Islet of Langerhans (tissue), 1 donor: ENCODE data around the gene NPY4R.
"Not testable (repeated sequence)": the region's sequence is repeated elsewhere in the genome, so short reads cannot be mapped to it uniquely, and the experiment has no call there.

Source experiments
- FAIRE-seq: peaks from one replicate; lab custom pipeline; 2011; peaks lifted over from hg19 to GRCh38; lab: Jason Lieb, UNC

NPY4R gene

DNA sequence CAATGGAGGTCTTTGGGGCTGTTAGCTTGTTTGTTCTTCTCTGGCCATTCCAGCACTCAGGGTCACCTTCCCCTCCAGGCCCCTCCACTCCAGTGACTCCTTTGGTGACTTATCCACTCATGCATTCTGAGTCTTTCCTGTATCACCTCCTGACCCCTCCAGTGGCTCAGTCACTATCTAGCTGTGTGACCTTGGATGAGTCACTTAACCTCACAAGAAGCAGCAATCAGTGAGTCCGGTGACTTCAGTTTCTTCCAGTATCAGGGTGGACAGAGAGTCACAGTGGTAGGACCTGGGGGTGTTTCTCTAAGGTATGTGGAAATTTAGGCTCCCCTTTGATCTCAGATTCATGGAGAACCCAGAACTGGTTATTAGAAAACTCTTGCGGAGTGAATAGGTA, 9.8 kb downstream of the NPY4R start:
- FAIRE-seq, result not testable (repeated sequence)

DNA sequence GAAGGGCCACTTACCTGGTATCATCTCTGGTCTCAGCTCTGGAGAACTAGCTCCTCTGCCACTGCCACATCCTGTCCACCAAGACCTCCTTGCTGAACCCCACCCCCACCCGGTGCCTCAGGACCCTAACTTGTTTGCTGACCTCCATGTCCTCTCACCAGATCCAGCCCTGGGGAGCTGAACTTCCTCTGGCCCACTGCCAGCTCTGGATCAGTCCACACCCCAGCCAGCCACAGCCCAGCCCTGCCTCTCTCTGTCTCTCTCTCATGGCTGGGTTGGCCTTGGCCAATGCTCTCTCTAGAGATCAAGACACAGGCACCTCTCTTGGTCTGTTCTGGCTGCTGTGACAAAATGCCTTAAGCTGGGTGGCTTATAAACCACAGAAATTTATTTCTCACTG, 14.4 kb downstream of the NPY4R start:
- FAIRE-seq, result not testable (repeated sequence)

DNA sequence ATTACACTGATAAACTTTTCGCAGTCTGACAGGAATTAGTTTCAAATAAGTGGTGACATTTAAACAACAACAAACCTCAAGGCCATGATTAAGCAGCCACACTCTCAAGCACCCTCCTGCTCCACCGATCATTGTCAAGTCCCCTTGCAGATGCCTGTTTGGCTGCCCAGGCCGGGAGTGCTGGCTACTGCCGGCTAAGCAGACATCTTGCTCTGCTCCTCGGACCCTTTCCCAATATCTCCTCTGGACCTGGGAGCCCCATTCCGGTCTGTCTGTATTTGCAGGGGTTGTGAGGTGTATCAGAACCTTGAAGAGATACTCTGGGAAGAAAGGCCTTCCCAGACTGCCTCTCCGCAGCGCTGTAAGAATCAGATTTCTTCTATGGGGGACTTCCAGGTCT, 14.9 kb downstream of the NPY4R start:
- FAIRE-seq, result not testable (repeated sequence)

DNA sequence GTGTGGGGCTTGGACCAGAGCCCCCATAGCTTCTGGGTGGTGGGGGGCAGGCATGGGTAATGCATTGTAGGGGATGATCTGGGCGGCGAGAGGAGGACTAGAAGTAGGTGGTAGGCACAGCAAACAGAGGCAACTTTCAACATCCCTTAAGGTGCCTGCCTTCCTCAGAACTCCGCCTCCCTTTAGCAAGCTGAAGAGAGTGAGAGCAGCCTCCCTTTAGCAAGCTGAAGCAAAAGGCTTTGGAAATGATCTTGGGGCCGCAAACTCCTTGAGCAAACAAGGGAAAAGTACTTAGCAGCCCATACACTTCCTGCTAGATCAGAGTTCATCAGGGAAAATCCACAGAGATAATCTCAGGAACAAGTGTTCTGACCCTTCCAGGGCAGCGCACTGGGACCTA, 18.3 kb downstream of the NPY4R start:
- not testable (repeated sequence) for FAIRE-seq

DNA sequence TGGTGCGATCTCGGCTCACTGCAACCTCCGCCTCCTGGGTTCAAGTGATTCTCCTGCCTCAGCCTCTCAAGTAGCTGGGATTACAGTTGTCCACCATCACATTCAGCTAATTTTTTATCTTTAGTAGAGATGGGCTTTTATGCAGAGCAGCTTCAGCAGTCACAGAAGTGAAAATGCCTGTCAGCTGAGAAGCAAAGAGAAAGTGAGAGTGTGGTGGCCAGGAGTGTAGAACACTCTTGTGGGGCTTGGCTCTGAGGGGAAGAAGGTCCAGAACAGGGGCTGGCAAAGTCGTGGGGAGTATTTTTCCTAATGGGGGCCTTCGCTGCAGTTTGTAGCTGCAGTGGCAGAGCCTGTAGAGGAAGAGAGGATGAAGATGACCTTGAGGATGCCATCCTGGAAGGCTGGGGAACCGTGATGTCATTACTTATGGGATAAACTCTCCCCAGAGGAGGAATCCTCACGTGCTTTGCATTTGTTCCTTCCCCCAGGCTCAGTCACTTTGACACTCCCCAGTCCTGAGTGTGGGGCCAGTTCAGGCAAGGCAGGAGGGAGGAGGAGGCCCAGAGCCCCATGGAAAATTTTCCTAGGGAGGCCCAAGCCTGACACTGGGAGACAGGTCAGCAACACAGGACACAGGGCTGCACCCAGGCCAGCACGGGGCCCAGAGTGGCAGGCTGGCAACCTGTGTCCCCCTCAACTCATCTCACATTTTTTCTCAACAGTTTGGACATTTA, 20.2 kb downstream of the NPY4R start:
- FAIRE-seq, result not testable (repeated sequence)

DNA sequence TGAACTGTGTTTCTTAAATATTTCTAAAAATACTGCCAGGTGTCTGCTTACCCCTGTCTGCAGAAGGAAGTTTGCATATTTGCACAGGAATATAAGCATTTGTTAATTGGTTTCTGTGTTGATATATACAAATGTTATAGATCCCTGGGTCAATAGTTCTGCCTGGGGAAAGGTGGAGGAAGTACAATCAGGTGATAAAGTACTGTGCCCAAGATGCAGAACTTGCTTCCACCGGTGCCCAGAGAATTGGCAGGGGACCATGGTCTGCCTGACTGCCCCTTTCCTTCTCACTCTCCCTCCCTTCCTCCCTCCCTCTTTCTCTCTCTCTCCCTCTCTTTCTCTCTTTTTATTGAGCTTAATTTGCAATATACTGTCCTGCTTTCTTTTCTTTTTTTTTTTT, 22.3 kb downstream of the NPY4R start:
- FAIRE-seq, result not testable (repeated sequence)

DNA sequence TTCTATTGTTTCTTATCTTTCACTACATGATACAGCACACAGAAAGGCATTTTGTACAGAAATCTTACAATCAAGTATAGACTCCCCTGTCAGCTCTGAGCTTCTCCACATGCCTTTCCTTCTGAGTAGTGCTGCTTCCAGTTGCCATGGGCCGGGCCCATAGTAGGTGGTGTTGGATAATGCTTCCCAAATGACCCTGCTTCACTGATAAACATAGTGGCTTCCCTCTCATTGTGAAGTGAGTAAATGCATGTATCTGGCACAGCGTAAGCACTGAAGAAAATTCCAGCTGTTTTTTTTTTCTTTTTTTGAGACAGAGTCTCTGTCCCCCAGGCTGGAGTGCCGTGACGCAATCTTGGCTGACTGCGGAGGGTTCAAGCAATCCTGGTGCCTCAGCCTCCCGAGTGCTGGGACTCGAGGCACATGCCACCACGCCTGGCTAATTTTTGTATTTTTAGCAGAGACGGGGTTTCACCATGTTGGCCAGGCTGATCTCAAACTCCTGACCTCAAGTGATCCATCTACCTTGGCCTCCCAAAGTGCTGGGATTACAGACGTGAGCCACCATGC, 23.0 kb downstream of the NPY4R start:
- FAIRE-seq, result not testable (repeated sequence)

DNA sequence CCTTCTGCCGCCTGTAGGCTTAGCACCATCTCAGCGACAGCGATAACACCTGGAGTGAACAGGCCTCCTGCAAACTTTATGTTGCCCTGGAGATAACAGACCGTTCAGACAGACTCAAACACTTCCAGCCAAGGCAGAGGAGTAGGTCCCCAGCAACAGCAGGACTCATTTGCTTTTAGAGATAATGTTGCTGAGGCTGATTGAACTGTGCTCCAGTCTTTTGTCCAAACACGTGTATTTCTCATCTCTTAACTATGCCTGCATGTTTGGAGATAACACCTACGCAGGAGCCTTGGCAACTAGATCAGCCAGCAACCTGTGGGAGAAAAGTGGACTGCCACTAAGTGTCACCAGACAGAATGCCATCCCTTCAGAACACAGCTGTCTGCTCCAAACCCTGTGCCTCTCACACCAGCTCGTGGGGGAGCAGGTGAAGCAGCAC, 23.9 kb downstream of the NPY4R start:
- FAIRE-seq, result not testable (repeated sequence)

DNA sequence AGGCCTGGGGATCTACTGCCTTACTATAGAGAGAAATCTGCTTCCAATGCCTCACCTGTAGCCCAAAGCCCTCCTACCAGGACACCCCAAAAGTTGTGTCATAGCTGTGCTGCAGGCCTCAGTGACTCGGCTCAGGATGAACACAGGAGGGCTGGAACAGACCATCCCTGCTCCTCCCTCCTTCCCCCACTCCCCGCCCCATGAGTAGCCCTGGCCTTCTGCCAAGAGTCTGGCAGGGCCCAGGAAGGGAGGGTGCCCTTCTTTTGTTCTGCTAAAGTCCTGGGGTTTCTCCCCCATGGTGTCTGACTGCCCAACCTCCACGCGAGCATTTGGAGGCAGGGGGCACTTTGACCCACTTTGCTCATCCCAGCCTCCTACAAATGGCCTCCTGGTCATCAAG, 24.8 kb downstream of the NPY4R start:
- not testable (repeated sequence) for FAIRE-seq

DNA sequence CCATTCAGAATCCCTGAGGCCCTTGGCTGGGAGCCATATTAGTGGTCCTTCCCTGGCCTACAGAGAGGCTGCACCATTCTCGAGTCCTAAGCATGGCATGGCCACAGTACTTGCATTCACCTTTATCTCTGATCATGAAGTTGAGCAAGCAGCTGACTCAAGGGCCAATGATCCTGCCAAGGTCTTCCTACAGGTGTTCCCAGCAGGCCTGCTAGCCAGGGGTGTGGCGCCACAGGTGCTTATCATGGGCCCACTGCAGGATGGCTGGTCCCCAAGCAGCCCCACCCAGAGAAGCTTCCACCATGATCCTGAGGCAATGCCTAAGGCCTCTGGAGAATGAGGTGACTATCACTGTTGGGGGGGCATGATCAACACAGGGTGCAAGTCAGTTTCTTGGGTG, 42.2 kb downstream of the NPY4R start:
- not testable (repeated sequence) for FAIRE-seq

DNA sequence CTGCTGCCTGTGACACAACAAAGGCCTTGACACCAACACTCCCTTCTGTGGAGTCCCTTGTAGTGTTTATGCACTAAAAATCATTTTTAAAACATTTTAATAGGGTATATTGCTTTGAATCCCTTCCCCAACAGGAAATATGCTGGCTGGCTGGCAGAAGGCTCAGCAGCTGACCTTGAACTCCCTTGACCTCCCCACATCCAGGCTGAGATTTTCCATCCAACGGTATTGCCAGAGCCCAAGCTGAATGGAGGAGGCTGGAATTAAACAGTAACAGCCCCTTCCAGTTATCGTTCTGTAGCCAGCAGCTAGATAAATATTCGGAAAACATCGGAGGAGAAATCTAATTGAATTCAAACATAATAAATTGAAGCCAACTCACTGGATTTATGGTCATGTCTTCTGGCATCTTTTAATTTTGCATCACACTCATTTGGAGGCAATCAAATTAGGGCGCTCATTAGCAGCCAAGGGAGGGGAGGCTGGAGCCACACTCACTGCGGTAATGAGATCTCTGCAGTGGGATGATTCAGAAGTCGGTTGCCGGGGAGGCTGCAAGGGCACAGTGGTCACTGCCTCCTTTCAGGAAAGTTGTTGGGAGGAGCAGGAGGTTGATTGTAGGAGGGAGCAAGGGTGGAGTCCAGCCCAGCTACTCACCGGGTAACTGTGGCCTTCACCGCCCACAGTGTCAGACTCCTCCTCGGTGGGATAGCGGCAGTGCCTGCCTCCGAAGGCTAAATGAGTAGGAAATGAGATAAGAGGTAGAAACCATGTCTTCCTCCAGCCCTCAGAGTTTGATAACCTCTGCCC, 46.0 kb downstream of the NPY4R start:
- FAIRE-seq, result not testable (repeated sequence)

DNA sequence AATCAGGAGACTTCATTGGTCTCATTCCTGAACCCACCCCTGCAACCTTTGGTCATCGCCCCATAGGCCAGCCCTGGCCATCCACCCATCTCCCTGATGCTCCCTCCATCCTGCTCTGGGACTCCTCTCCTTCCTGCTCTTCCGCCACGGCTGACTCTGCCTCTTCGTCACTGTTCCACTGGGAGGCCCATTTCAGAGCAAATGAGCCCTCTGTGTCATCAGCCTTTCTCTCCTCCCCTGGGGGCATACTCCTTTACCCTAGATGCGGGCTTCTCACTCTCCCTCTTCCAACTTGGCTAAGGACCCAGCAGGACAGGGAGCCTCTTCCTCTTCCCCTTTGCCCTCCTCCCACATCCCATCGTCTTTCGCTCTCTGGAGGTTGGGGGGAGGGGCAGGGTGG, 47.5 kb downstream of the NPY4R start:
- not testable (repeated sequence) for FAIRE-seq

DNA sequence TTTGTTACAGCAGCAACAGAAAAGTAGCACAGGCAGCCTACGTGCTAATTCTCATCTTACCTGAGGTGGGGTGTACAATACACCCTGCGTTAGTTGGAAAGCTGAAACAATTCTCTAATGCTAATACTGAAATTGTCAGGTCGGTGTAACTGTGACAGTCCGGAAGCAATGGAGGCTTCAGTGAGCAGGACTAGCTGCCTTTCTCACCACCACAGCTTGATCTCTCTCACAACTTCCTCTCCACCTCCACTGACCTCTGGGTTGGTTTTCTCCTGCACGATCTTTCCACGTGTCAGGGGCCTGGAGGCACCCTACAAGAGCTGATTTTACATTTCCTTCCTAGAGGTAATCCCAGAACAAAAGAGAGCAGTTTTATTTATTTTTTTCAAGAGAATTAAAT, 50.5 kb downstream of the NPY4R start:
- not testable (repeated sequence) for FAIRE-seq

DNA sequence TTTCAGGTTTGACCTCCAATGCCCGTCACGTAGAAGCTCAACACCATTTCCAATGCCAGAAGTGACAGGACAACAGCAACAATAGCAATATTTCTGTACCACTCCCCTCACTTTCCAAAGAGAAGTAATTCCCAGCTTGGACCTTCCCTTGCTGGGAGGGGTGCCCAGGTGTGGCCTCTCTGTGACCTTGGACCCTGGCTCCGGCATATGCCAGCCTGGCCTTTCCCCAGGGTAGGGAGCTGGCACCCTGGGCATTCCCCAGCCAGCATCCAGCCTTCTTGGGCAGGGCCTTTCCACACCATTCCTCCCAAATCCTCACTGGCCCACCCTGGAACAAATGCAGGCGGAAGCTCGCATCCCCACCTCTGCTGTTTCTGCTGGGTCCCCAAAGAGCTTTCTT, 53.1 kb downstream of the NPY4R start:
- not testable (repeated sequence) for FAIRE-seq

DNA sequence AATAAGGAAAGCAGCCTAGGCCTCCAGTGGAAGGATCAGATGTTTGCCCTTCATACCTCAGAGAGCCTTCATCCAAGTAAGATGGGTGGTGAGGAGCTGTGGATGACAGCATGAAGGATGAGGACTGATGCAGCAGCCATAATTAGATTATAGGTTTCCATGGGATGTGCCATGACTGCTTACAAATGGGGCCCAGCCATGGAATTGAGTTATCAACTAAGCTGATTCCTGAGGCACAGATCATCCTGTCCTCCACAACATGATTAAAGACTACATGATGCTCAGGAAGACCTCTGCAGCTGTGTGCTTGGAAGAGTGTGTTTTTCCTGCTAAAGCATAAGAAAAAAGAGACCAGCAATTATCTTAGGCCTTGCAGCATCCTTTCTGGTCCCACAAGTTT, 54.6 kb downstream of the NPY4R start:
- not testable (repeated sequence) for FAIRE-seq
